ENCODE data around the gene CAMK2D.

- TF ChIP-seq CTCF (IDR thresholded peaks at IDR 0.05) (no peak), POLR2A (IDR thresholded peaks at IDR 0.05) (no peak)
Observed at GRCh38 chr4:113809311-113809710, 47.8 kb upstream of the CAMK2D start.

Data from stomach (tissue), 4 donors.